Measurements from ENCODE around the gene SNCA. TPM values are rescaled to one million over a fixed set of nuclear protein-coding genes. Genes with fewer than 3 reads are reported as not detected.

Gene SNCA
- total RNA-seq, 6 experiments from 2014 or later: 0.30 to 0.43 (median 0.38) TPM; not detected in 2

DNA sequence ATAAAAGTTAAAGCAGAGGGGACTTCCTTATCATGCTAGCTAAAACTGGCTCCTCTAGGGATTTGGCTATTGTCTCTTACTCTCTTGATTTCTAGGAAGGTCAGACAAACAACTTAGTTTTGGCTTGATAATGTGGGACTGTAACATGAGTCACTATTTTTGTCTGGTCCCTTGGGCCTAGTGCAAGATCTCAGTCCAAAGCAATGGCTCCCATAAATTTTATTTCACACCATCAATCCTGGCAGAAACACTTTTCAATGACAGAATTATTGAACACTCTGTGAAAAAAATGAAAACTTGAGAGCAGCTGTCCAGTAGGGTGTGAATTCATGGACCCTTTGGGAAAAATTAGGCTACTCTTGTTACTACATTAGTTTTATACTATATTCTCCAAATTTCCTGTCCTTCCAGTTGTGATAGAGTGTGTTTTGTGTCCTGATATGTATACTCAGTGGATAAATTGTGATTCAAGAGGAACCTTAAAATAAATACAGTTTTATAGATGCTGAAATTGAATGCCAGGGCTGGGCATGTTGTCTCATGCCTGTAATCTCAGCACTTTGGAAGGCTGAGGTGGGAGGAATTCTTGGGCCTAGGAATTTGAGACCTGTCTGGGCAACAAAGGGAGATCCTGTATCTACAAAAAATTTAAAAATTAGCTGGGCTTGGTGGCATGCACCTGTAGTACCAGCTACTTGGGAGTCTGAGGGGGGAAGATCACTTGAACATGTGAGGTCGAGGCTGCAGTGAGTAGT is 10.8 kb upstream of the SNCA start:
- Mint-ChIP-seq H3K9me3 (peaks cover 9% of the 10 kb centered on the region), H3K27me3 (ENCODE audit: insufficient read depth) (peaks cover 3% of the 10 kb centered on the region), H3K36me3 (ENCODE audit: low read depth) (no peaks in the 10 kb centered on the region), H3K4me1 (ENCODE audit: low read depth) (no peaks in the 10 kb centered on the region), H3K27ac (no peak overlapping the region), H3K4me3 (no peak overlapping the region)
- TF ChIP-seq, protein P1, sequence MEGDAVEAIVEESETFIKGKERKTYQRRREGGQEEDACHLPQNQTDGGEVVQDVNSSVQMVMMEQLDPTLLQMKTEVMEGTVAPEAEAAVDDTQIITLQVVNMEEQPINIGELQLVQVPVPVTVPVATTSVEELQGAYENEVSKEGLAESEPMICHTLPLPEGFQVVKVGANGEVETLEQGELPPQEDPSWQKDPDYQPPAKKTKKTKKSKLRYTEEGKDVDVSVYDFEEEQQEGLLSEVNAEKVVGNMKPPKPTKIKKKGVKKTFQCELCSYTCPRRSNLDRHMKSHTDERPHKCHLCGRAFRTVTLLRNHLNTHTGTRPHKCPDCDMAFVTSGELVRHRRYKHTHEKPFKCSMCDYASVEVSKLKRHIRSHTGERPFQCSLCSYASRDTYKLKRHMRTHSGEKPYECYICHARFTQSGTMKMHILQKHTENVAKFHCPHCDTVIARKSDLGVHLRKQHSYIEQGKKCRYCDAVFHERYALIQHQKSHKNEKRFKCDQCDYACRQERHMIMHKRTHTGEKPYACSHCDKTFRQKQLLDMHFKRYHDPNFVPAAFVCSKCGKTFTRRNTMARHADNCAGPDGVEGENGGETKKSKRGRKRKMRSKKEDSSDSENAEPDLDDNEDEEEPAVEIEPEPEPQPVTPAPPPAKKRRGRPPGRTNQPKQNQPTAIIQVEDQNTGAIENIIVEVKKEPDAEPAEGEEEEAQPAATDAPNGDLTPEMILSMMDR (IDR thresholded peaks at IDR 0.05): no peak
- no peak for DNase-seq

DNA sequence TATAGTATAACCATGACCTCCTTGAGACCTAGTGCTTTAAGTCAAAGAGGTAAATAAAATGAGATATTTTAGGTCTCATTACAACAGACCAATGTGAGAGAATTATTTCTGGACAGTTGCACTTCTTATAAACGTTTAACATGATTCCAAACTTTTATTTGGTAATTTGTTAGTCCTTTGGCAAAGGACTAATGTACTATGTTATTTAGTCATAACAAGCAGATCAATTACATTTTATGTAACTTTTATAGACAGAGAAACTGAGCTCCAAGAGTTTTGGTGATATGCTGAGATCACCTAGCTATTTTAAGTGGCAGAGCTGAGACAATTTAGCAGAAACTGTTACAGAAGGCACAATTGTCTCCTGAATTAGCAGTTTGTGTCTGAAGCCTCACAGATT is 2.6 kb upstream of the SNCA start:
- H3K9me3 Mint-ChIP-seq: no peaks in the 10 kb centered on the region
- H3K27me3 Mint-ChIP-seq (ENCODE audit: insufficient read depth): peaks cover 16% of the 10 kb centered on the region; the same call in 1 of the 2 replicates
- DNase-seq: no peak
- H3K27ac Mint-ChIP-seq: no peak overlapping the region
- H3K4me3 Mint-ChIP-seq: no peak overlapping the region
- H3K36me3 Mint-ChIP-seq (ENCODE audit: low read depth): no peaks in the 10 kb centered on the region
- H3K4me1 Mint-ChIP-seq (ENCODE audit: low read depth): peaks cover 8% of the 10 kb centered on the region
- TF ChIP-seq, protein P1 (IDR thresholded peaks at IDR 0.05): no peak

DNA sequence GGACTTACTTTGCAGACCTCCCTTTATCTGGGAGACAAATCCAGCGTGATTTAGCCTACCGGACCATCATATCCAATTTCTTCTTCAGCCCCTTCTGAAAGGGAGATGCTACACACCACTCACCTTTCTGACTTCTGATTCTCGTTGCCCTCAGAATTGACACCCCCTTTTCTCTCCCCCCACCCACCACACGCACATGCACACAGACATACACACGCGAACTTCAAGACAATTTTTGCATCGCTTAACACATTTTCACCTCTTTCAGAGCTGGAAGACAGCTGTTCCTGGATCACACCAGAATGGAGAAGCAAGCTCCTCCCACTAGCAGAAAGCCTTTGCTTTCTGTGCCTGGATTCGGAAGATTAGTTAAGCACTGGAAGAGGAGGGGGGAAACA is 1.0 kb upstream of the SNCA start:
- Mint-ChIP-seq H3K9me3 (no peaks in the 10 kb centered on the region), H3K4me1 (ENCODE audit: low read depth) (peaks cover 8% of the 10 kb centered on the region), H3K4me3 (peak overlapping the region; percentile 81; the same call in 1 of the 2 replicates), H3K27me3 (ENCODE audit: insufficient read depth) (peaks cover 20% of the 10 kb centered on the region; the same call in 1 of the 2 replicates), H3K27ac (no peak overlapping the region), H3K36me3 (ENCODE audit: low read depth) (no peaks in the 10 kb centered on the region)
- DNase-seq: no peak
- TF ChIP-seq, protein P1 (IDR thresholded peaks at IDR 0.05): no peak

DNA sequence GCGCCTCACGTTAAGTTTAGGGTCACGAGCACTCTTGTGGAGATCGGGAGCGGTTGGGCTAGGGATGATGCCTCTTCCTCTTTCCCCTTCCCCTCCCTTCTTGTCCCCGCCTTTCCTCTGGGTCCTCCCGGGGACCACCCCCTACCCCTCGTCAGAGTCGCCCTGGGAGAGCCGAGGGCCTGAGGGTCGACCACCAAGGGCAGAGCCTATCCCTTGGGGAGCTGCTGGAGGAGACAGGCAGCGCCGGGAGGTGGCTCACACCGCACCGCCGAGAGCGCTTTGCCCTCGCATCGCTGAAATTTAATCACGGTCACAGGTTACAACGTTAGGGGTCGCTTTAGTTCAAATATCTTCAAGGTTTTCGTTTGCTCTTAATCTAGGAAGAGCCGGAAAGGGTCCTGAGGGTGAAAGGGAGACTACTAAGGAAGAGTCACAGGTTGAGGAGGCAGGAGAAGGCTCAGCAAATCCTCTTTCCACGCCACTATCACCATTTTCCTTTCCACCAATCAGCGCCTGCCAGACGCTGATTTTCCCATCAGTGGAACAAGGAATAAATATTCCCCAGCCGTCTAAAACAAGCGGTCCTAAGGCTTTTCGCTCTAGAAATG is 528 bp upstream of the SNCA start:
- no peak for DNase-seq
- H3K36me3 Mint-ChIP-seq (ENCODE audit: low read depth): no peaks in the 10 kb centered on the region
- peak overlapping the region; percentile 81 for H3K4me3 Mint-ChIP-seq
- no peak overlapping the region for H3K27ac Mint-ChIP-seq
- TF ChIP-seq, protein P1 (IDR thresholded peaks at IDR 0.05): no peak
- peaks cover 8% of the 10 kb centered on the region for H3K4me1 Mint-ChIP-seq (ENCODE audit: low read depth)
- peaks cover 20% of the 10 kb centered on the region; the same call in 1 of the 2 replicates for H3K27me3 Mint-ChIP-seq (ENCODE audit: insufficient read depth)
- H3K9me3 Mint-ChIP-seq: no peaks in the 10 kb centered on the region

DNA sequence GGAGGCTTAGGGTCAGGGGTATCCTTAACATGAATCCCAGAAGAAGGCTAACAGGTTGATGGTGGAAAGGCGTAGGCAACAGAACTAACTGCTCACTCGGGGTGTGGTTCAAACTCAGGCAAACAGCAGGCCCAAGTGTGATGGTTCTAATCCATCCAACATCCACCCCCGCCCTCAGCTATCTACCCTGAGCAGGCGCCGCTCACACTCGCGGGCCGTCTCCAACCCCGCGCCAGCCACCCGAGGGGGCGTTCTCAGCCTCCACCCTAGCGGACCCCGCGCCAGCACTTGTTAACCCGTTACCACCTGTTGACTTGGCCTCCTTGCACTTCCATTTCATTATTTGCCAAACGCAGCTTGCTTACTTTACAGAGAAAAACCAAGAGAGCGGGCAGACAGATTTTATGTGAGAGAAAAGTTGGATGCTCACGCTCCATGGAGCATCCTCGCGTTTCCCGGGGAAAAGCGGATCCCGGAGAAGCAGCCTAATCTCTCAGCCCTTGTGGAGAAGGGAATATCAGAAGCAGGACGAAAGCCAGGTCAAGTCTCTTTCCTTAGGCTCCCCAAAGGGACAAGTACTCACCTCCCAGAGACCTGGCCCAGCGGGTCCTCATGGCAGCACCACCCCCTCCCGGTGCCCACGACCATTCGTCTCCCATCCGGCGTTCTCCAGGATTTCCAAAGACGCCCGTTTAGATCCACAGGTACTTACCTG is 773 bp downstream of the SNCA start:
- Mint-ChIP-seq H3K27me3 (ENCODE audit: insufficient read depth) (peaks cover 23% of the 10 kb centered on the region; the same call in 1 of the 2 replicates), H3K9me3 (no peaks in the 10 kb centered on the region), H3K27ac (no peak overlapping the region), H3K4me3 (no peak overlapping the region), H3K4me1 (ENCODE audit: low read depth) (peaks cover 8% of the 10 kb centered on the region), H3K36me3 (ENCODE audit: low read depth) (no peaks in the 10 kb centered on the region)
- no peak for DNase-seq
- TF ChIP-seq, protein P1 (IDR thresholded peaks at IDR 0.05): no peak

Measured in HFFc6 (cell line).